GM19328 (cell line): ENCODE results near the gene RAB7A.

Experiments used
- ATAC-seq: cut with Tn5 transposase; IDR thresholded peaks from one replicate; pipeline ENCODE4 v1.9.1; 2021; ENCODE audit warnings: mild to moderate bottlenecking, moderate library complexity; ENCODE audit not compliant: unreplicated experiment

RAB7A gene

DNA sequence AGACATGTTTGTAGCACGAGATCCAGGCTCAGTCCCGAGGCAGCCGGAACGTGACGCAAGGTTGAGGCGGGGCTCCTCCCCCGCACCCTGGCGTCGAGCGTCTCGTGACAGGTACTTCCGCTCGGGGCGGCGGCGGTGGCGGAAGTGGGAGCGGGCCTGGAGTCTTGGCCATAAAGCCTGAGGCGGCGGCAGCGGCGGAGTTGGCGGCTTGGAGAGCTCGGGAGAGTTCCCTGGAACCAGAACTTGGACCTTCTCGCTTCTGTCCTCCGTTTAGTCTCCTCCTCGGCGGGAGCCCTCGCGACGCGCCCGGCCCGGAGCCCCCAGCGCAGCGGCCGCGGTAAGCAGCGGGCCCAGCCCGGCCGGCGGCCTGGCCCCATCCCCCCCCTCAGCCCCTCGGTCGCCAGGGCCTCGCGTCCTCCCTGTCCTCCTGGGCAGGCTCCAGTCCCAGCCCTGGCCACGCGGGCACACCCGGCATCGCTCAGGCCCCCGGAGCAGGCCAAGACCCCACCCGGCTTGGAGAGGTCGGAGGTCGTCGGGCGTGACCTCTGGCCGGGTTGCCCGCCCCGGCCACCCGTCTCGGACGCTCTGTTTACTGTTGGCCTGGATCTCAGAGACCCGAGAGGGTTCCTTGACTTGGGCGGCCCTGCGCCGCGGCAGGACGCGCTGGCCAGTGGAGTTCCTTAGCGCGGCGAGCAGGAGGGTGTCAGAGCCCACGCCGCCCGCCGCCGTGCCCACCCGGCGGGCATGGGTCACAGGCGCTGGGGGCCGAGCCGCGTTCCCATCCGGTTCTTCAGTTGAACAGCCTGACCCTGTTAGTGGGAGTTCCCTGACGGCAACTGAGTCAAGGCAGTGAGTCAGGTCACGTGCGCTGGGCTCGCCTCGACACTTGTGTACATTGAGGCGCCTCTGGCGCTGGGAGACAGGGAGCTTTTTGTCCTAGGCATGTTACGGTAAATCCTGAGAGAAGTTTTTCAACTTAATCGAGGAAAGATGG, at the start of gene RAB7A:
Gene RAB7A (plus strand): TSS at position 161 of the 994 bp plus-strand sequence. CDS start 69,185 bp downstream, outside the sequence.
- peak; percentile 93 for ATAC-seq

DNA sequence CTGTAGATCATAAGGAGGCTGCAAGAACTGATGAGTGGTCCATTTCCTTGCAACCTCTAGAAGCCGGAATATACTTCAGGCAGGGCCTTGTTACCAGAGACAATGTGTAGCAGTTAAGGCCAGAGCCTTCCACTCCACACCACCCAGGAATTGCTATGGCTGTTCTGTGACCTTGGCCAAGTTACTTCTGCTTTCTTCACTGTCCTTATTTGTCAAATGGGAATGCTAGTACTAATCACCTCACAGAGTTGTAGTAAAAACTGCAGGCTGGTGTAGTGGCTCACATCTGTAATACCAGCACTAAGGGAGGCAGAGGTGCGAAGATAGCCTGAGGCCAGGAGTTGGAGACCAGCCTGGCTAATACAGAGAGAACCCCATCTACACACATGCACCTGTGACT, 46.6 kb upstream of the RAB7A start:
- no peak for ATAC-seq

DNA sequence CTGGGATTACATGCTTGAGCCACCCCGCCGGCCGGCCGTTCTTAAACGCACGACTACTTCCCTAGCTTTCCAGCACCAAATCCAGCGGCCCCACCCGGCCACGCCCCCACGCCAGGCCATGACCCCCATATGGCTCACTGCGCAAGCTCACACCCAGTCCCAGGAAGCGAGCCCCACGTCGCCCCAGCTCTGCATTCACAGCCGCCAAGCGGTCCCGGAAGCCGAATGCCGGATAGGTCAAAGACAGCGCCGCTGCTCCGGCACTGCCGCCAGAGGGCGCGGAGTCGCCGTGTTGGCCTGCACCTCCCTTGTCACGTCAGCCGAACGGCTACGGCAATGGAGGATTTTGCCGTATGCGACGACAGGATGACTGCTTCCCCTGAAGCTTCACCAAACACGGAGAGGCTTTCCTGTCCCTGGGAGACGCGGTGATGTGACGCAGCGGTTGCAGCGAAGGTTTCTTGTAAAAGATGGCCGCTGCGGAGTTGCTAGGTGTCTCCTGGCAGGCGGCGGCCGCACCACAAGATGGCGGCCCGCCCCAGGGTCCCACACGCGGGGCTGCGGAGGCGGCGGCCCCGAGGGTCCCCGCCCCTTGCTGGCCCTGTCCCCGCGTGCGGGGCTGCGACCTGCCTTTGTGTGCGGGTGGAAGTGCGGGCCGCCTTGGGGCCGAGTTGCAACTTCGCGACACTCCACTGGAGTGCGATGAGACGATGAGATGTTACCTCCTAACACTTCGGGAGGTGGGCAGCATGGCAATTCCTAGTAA, 45.2 kb upstream of the RAB7A start:
- ATAC-seq, result peak; percentile 95

DNA sequence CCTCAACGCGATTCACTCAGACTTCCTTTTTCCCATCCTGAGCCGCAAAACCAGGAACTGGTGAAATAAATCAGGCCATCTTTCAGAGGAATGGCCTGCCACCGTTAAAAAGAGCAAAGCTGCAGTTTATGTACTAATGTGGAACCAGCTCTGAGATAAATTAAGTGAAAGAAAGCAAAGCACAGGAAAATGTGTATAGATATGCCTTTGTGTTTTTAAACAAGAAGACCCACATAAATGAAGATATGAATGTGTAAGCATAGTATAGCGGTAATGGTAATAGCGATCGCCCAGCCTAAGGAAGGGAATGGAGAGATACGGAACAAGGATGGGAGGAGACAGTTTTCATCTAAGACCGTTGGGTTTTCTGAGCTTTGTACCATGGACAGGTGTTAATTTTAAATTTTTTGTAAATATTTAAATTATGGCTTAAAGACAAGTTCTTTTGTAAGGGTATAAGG, 44.6 kb upstream of the RAB7A start:
- no peak for ATAC-seq

DNA sequence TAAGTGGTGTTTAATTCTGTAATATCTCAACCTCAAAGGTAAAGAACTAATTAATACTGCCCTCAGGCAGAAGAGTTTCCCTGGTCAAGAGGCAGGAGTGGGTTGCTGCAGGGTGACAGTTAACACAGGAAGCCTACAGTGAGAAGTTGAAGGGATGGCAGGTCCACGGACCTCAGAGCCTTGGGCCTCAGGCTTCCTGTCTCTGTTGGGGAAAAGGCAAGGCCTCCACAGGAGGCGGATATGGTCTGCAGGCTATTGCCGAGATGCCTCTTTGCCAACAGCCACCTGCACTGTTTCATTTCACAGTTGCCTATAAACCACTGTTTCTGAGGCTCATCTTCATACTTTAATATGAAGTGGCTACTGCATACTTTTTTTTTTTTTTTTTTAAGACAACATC, 42.0 kb upstream of the RAB7A start:
- no peak for ATAC-seq

DNA sequence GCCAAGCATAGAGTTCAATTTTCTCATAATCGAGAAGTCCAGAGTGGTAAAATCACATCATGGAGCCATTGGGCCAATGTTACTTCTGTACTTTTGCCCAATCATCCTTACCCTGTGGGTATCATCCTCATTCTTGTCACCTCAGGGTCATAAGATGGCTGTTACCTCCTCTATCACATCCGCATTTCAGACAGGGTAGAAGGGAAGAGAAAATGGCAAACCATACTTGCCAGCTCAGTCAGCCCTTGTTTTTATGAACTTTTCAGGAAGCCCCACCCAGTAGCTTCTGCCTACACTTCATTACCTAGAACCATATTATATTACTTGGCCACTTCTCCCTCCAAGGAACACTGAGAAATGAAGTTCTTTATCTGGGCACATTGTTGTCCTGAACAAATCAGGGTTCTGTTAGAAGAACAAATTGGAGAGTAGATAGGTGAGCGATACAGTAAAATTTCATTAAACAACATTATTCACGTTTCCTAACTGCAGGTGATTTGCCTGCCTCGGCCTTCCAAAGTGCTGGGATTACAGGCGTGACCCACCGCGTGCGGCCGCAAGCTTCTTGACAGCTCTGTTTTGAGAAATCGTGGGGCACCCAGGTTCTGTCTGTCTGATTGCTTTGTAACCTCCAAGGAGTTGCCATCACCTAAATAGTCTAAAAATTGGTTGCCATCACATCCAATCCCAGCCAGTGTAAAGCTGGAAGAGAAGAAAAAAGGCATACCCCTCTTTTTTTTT, 40.8 kb upstream of the RAB7A start:
- no peak for ATAC-seq

DNA sequence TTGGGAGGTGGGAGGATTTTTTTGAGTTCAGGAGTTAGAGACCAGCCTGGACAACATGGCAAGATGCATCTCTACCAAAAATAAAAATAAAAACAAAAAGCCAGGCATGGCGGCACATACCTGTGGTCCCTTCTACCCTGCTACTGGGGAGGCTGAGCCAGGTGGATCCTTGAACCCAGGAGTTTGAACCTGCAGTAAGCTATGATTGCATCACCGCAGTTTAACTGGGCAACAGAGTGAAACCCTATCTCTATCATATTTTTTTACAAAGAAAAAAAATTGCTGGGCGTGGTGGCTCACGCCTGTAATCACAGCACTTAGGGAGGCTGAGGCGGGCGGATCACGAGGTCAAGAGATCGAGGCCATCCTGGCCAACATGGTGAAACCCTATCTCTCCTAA, 39.5 kb upstream of the RAB7A start:
- ATAC-seq, result no peak

DNA sequence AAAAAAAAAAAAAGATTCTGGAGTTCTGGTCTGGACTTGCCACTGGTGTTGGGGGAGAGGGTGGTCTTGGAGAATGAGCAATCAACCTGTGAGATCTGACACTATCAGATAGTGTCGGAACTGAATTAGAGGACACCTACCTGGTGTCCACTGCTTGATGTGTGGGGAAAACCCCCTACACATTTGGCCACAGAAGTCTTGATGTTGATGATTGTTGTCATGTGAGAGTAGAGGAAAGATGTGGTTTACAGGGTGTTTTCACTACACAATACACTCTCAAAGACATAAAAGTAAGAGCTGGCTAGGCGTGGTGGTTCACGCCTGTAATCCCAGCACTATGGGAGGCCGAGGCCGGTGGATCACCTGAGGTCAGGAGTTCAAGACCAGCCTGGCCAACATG, 36.9 kb upstream of the RAB7A start:
- ATAC-seq, result no peak

DNA sequence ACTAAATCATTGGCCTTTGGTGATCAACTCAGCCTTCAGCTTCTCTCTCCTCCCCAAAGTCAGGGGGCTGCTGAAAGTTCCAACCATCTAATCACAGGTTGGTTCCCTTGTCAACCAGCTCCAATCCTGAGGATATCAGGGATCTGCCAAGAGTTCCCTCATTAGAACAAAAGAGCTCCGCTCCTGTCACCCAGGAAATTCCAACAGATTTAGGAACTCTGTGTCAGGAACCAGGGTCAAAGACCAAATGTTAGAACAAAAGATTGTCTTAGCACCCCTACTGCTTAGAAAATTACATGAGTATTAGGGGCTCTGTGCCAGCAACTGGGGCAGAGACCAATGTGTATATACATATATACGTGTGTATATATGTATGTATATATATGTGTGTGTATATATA, 32.3 kb upstream of the RAB7A start:
- ATAC-seq, result no peak

DNA sequence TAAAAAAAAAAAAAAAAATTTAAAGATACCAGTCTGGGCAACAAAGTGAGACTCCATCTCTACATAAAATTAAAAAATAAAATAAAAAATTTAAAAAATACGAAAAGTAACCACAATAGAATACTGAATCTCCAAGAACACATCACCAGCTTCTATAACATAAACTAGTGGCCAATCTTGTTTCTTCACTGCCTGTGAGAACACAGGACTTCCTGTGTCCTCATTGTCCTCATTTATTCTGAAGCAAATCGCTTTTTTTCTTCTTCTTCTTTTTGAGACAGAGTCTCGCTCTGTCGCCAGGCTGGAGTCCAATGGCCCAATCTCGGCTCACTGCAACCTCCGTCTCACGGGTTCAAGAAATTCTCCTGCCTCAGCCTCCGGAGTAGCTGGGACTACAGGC, 28.6 kb upstream of the RAB7A start:
- ATAC-seq, result no peak

DNA sequence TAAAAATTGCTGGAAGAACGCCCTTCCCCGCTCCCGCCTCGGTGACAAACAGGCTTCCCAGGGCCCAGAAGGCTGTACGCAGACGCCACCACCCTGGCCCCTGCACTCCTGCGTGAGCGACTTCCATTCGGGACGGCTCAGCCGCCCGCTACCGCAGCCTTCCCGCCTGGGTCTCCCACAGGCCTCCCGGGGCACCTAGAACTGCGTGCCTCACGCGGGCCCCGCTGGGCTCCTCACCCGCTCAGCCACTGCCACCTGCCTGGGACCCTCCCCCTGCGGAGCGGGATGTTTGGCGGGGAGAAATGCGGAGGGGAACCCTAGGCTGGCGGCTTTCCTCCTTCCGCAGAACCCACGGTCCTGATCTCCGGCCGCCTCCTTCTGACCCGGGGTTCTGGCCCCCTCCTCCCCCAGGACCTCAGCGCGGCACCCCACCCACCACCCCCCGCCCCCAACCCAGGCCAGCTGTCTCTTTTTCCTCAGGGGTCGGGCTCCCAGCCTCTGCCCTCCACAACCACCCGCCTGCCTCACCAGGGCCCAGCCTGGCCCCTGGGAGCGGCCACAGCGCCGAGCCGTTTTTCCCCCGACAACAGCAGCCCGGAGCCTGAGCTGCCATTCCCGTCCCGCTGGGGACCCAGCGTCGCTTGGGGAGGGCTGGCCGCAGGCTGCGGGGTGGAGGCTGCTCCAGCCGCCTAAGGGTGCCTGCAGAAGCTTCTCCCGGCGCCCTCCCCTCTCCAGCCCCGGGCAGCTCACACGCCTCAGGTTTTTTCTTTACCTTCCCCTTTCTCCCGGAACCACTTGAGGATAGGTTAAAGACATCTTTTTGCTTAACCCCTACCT, 27.6 kb upstream of the RAB7A start:
- ATAC-seq, result no peak

DNA sequence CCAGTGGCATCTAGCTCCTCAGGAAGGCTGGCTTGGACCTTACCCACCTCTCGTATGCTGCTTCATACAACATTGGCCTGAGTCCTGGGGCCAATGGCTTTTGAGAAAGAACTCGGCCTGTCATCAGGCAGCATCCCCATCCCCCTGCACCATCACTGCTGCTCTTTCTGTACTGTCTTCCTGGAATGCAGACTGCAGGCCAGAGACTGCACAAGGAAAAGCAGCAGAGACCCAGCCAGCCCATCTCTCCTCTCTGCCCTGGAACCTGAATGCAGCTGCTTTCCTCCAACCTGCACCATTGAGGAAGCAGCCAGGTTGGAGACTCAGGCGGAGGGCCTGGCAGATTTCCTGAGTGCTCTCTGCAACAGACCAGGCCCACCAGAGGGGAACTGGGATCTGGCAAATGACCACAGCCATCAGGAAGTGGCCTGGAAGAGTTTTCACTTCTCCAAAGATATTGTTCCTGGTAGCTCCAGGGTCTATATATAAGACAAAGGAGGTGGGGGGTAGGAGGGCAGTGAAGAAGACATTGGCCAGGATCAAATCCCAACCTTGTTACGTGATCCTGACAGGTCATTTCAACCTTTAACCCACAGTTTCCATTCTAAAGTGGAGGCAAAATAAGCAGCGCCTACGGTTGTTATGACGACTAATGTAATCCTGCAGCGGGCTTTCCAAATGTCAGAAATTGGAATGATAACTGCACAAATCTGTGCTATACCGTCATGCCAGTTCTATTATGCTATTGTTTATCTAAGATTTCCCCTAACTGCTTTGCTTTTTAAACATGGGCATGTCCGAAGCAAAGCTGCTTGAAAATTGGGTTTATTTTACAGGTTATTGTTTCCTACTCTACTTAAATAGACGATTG, 24.4 kb upstream of the RAB7A start:
- no peak for ATAC-seq

DNA sequence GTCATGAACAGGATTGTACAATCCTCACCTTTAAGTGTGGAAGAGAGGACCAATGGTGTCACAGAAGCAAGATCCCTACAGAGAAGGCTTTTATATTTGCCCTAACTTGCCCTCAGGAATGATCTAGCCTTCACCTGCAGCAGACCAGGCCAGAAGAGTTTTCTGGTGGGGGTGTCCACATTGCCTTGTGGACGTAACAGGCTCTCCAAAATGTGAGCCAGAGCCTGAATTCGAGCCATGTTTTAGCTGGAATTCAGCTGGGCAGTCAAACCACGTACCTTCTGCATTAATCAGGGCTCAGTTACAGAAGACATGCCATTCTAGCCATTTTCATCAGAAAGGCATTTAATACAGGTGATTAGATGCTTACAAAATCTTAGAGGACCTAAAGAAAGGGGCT, 23.6 kb upstream of the RAB7A start:
- no peak for ATAC-seq

DNA sequence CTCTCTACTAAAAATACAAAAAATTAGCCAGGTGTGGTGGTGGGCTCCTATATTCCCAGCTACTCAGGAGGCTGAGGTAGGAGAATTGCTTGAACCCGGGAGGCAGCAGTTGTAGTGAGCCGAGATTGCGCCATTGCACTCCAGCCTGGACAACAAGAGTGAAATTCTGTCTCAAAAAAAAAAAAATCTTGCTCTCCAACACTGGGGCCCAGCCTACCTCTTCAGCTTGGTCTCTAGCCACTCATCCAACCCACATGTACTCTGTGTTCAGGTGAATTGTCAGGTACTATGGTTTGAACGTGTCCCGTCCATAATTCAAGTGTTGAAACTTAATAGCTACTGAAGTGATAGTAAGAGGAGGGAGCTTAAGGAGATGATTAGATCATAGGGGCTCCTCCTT, 22.4 kb upstream of the RAB7A start:
- ATAC-seq, result no peak

DNA sequence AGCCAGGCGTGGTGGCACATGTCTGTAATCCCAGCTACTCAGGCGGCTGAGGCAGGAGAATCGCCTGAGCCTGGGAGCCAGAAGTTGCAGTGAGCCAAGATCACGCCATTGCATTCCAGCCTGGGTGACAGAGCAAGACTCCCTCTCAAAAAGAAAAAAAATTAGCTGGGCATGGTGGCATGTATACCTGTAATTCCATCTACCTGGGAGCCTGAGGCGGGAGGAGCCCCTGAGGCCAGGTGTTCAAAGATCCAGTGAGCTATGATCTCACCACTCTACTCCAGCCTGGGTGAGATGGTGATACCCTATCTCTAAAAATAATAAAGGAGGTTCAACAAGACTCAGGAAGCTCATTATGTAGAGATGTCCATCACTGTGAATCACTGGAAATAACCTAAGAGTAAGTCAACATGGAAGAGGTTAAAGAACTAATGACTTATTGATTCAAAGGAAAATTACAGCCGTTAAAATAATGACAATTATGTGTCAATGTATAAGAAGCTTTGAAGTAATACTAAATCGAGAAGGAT, 19.8 kb upstream of the RAB7A start:
- no peak for ATAC-seq

DNA sequence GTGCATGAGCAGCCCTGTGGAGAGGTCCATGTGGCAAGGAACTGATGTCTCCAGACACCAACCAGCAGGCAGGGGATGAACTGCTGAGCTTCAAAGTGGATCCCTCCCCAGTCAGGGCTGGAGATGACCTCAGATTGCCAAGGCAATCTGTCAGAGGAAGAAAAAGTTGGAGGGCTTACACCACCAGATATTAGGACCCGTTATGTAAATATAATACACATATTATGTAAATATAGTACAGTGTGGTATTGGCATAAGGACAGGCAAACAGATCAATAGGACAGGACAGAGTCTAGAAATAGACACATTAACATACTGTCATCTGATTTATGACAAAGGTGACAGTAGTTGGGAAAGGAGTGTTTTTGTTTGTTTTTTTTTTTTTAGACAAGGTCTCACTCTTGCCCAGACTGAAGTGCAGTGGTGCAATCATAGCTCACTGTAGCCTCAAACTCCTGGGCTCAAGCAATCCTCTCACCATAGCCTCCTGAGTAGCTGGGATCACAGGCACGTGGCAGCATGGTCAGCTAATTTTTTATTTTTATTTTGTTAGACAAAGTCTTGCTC, 18.0 kb upstream of the RAB7A start:
- ATAC-seq, result no peak

DNA sequence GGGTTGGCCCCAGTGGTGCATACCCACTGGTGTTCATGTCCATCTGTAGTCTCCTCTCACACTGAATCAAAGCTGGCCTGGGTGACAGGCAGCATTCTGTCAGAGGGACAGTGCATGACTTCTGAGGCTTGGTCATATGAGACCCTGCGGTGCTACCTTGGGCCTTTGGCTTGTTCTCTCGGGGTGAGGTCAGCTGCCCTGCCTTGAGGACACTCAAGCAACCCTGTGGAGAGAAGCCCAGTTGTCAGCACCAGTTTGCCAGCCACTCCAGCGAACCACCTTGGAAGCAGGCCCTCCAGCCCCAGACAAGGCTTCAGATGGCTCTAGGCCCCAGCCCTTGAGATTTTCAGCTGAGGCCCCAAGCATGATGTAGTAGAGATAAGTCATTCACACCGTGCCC, 16.9 kb upstream of the RAB7A start:
- ATAC-seq, result no peak

DNA sequence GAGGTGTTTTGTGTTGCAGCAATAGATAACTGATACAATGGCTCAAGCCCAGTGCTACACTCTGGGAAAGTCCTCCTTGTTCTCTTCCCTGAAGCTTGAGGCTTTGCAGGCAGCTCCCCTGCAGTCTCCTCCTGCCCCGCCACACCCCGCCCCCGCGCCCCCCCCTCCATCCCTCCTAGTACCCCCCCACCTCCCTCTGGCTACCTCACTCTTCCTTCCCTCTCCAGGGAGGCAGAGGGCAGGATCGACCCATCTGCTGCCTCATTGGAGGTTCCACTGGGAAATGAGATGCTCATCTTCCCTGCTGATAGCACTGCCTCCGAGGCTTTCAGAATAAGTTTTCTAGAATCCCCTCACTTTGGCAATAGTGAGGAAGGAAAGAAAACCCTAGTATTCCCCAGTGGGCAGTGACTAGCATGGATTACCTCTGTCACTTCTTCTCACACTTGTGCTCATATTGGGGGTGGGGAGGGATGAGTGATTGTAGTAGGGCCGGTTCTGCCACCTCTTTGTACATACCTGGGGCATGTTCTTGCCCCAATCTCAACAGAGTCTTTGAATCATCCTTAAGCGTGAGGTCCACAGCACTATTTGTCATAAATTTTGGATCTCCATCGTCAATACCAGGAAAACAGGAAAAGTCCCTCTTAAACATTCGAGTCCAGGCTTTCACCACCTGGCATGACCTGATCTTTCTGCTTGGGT, 16.3 kb upstream of the RAB7A start:
- ATAC-seq, result no peak
